DOHH2 (cell line): ENCODE data around the gene MKLN1.

Experiments used
- H3F3A ChIP-seq: fragments of 200-600 bp; sonication (generic), shearing (Covaris generic); 2 replicates; pipeline ENCODE4 v1.6.0; 2016; ENCODE audit warnings: antibody characterized with exemption, mild to moderate bottlenecking; ENCODE audit not compliant: control insufficient read depth, insufficient read depth
- H3K27ac ChIP-seq: fragments of 200-600 bp; sonication (generic); 2 replicates; pipeline ENCODE4 v1.5.1; 2014; ENCODE audit warnings: low read depth, mild to moderate bottlenecking, low read length, moderate library complexity
- H3K27me3 ChIP-seq: fragments of 200-600 bp; sonication (generic); 2 replicates; pipeline ENCODE4 v1.6.1; 2014; ENCODE audit warnings: mild to moderate bottlenecking, low read length, mixed read lengths; ENCODE audit not compliant: control insufficient read depth
- H3K36me3 ChIP-seq: fragments of 200-600 bp; sonication (generic); 2 replicates; pipeline ENCODE4 v1.6.1; 2014; ENCODE audit warnings: mild to moderate bottlenecking, low read length, moderate library complexity, mixed read lengths; ENCODE audit not compliant: control insufficient read depth
- H3K4me1 ChIP-seq: fragments of 200-600 bp; sonication (generic); 2 replicates; pipeline ENCODE4 v1.6.1; 2014; ENCODE audit warnings: mild to moderate bottlenecking, low read length, mixed read lengths; ENCODE audit not compliant: control insufficient read depth
- H3K4me2 ChIP-seq: fragments of 200-600 bp; sonication (generic); 2 replicates; pipeline ENCODE4 v1.6.0; 2014; ENCODE audit warnings: mild to moderate bottlenecking, low read length, moderate library complexity
- H3K4me3 ChIP-seq: fragments of 200-600 bp; sonication (generic); 2 replicates; pipeline ENCODE4 v1.5.1; 2014; ENCODE audit warnings: mild to moderate bottlenecking, low read length, mixed read lengths
- H3K79me2 ChIP-seq: fragments of 200-600 bp; sonication (generic); 2 replicates; pipeline ENCODE4 v1.6.1; 2014; ENCODE audit warnings: mild to moderate bottlenecking, low read length, mixed read lengths; ENCODE audit not compliant: control insufficient read depth
- H3K9me2 ChIP-seq: fragments of 200-600 bp; sonication (generic); replicated peaks from 2 replicates; pipeline ENCODE4 v1.6.1; 2014; ENCODE audit warnings: mild to moderate bottlenecking, low read length, mixed read lengths; ENCODE audit not compliant: control insufficient read depth
- H3K9me3 ChIP-seq: fragments of 200-600 bp; sonication (generic); 2 replicates; pipeline ENCODE4 v1.6.1; 2014; ENCODE audit warnings: antibody characterized with exemption, low read length, mixed read lengths; ENCODE audit not compliant: control insufficient read depth, insufficient read depth
- H4K20me1 ChIP-seq: fragments of 200-600 bp; sonication (generic); 2 replicates; pipeline ENCODE4 v1.6.0; 2014; ENCODE audit warnings: low read depth, mild to moderate bottlenecking, antibody characterized with exemption, low read length, moderate library complexity; ENCODE audit not compliant: control insufficient read depth, insufficient read depth
- EZH2phosphoT487 ChIP-seq: fragments of 200-600 bp; sonication (generic); IDR thresholded peaks from 2 replicates; pipeline ENCODE4 v1.6.1; 2017; ENCODE audit warnings: borderline replicate concordance, mild to moderate bottlenecking, antibody characterized with exemption, low read length, moderate library complexity, mixed read lengths
- TF ChIP-seq, protein P1 (sequence below): fragments of 200-600 bp; sonication (generic); IDR thresholded peaks from one replicate; pipeline ENCODE4 v1.5.1; 2014; ENCODE audit warnings: antibody characterized with exemption, mild to moderate bottlenecking, low read depth, low read length; ENCODE audit not compliant: poor library complexity, severe bottlenecking

MKLN1 gene

DNA sequence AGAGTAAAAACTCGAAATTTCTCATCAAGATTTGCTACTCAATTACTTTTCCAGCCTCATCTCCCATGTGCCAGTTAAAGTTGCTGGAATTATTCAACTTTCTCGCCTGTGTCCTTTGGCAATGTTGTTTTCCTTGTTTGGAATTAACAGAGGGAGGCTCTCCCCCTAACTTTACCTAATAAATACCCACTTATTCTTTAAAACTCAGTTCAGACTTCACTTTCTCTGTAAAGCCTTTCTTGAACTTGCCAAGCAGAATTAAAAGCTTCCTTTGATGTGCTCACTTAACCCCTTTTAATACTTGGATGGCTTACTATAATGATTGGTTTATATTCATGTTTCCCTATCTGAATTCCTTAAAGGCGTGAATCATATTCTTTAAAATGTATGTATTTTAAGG is 104.1 kb downstream of the MKLN1 start:
- no peak overlapping the region for H3K27ac ChIP-seq
- no peaks in the 10 kb centered on the region for H3K4me1 ChIP-seq
- no peaks in the 10 kb centered on the region for H3K9me3 ChIP-seq
- no peaks in the 10 kb centered on the region for H3K79me2 ChIP-seq
- H3F3A ChIP-seq: no peaks in the 10 kb centered on the region
- H3K4me3 ChIP-seq: no peak overlapping the region
- H3K27me3 ChIP-seq: no peaks in the 10 kb centered on the region
- H3K9me2 ChIP-seq: no peaks in the 10 kb centered on the region
- no peaks in the 10 kb centered on the region for H4K20me1 ChIP-seq
- H3K36me3 ChIP-seq: peaks cover 69% of the 10 kb centered on the region
- TF ChIP-seq EZH2phosphoT487: no peak
- TF ChIP-seq, protein P1, sequence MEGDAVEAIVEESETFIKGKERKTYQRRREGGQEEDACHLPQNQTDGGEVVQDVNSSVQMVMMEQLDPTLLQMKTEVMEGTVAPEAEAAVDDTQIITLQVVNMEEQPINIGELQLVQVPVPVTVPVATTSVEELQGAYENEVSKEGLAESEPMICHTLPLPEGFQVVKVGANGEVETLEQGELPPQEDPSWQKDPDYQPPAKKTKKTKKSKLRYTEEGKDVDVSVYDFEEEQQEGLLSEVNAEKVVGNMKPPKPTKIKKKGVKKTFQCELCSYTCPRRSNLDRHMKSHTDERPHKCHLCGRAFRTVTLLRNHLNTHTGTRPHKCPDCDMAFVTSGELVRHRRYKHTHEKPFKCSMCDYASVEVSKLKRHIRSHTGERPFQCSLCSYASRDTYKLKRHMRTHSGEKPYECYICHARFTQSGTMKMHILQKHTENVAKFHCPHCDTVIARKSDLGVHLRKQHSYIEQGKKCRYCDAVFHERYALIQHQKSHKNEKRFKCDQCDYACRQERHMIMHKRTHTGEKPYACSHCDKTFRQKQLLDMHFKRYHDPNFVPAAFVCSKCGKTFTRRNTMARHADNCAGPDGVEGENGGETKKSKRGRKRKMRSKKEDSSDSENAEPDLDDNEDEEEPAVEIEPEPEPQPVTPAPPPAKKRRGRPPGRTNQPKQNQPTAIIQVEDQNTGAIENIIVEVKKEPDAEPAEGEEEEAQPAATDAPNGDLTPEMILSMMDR: no peak
- no peak overlapping the region for H3K4me2 ChIP-seq

DNA sequence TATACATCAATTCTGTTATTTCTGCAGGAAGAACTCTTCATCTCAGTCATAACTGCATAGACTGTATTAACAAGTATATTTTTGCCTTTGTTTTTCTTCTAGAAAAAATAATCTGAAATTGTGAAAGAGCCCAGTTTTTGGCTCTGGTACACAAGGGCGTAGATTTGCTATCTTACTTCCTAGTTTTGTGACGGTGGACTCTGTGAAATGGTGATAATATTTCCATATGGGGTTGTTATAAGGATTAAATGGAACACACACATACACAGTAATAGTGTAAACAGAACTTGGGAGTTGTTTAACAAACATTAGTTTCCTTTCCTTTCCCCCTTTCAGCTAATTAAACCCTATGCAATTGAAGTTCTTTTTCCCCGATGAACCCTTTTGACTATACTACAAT is 108.7 kb downstream of the MKLN1 start:
- H3K79me2 ChIP-seq: no peaks in the 10 kb centered on the region
- H3F3A ChIP-seq: no peaks in the 10 kb centered on the region
- H3K9me2 ChIP-seq: no peaks in the 10 kb centered on the region
- H3K9me3 ChIP-seq: 0 out of 2 replicates have a peak, but pooled peaks cover 2% of the 10 kb centered on the region
- TF ChIP-seq EZH2phosphoT487: no peak
- TF ChIP-seq, protein P1: no peak
- H4K20me1 ChIP-seq: no peaks in the 10 kb centered on the region
- H3K4me3 ChIP-seq: no peak overlapping the region
- H3K4me1 ChIP-seq: no peaks in the 10 kb centered on the region
- peaks cover 85% of the 10 kb centered on the region for H3K36me3 ChIP-seq
- H3K4me2 ChIP-seq: no peak overlapping the region
- no peak overlapping the region for H3K27ac ChIP-seq
- no peaks in the 10 kb centered on the region for H3K27me3 ChIP-seq

DNA sequence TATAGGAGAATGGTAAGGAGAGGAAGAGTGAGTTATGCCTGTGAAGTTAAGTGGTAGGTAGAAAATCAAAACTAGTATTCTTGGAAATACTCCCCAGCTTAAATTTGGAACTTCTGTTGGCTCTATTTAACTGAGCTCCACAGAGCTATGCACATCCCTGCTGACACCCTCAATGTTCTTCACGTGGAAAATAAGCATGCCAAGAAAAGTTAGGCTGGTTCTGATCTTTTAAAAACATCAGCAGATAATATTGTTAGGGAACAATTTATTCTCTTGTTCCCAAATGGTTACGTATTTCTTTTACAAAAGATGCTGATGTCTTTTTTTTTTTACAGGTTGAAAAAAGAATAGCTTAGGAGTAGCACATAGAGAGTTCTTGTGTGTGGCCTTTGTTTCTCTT is 111.3 kb downstream of the MKLN1 start:
- H3K27ac ChIP-seq: no peak overlapping the region
- no peaks in the 10 kb centered on the region for H3F3A ChIP-seq
- no peak for TF ChIP-seq EZH2phosphoT487
- TF ChIP-seq, protein P1: no peak
- H3K9me3 ChIP-seq: 0 out of 2 replicates have a peak, but pooled peaks cover 2% of the 10 kb centered on the region
- H3K27me3 ChIP-seq: no peaks in the 10 kb centered on the region
- no peaks in the 10 kb centered on the region for H3K4me1 ChIP-seq
- peaks cover 75% of the 10 kb centered on the region for H3K36me3 ChIP-seq
- no peak overlapping the region for H3K4me2 ChIP-seq
- no peak overlapping the region for H3K4me3 ChIP-seq
- H3K79me2 ChIP-seq: no peaks in the 10 kb centered on the region
- no peaks in the 10 kb centered on the region for H4K20me1 ChIP-seq
- H3K9me2 ChIP-seq: no peaks in the 10 kb centered on the region

DNA sequence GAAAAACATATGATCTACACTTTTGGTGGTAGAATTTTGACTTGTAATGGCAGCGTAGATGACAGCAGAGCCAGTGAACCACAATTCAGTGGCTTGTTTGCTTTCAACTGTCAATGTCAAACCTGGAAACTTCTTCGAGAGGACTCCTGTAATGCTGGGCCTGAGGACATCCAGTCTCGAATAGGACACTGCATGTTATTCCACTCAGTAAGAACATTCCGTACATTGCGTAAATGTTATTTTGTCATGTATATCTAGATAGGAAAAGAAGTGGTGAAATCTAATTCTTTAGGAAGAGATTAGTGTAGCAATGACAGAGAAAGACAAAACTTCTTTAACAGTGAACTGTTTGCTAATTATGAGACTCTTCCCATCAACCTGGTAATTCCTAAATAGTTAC is 115.8 kb downstream of the MKLN1 start:
- Histone ChIP-seq H3K27me3 (no peaks in the 10 kb centered on the region), H3K4me2 (no peak overlapping the region), H4K20me1 (no peaks in the 10 kb centered on the region), H3K9me3 (0 out of 2 replicates have a peak, but pooled peaks cover 2% of the 10 kb centered on the region), H3K36me3 (peaks cover 66% of the 10 kb centered on the region), H3F3A (no peaks in the 10 kb centered on the region), H3K9me2 (no peaks in the 10 kb centered on the region), H3K27ac (no peak overlapping the region), H3K79me2 (no peaks in the 10 kb centered on the region), H3K4me1 (no peaks in the 10 kb centered on the region), H3K4me3 (no peak overlapping the region)
- TF ChIP-seq, protein P1: no peak
- TF ChIP-seq EZH2phosphoT487: no peak
